IPS-18a (cell line): ENCODE results near the gene CXCL5.
"Not testable (repeated sequence)": the region's sequence is repeated elsewhere in the genome, so short reads cannot be mapped to it uniquely, and the experiment has no call there.

Experiments used
- H3K27ac ChIP-seq: one replicate; pipeline ENCODE4 v1.5.1; 2013; ENCODE audit warnings: low read length
- H3K27me3 ChIP-seq: one replicate; pipeline ENCODE4 v1.6.1; 2013; ENCODE audit warnings: mild to moderate bottlenecking, low read length; ENCODE audit not compliant: control insufficient read depth, insufficient read depth
- H3K36me3 ChIP-seq: one replicate; pipeline ENCODE4 v1.6.1; 2013; ENCODE audit warnings: low read depth, low read length; ENCODE audit not compliant: control insufficient read depth
- H3K4me1 ChIP-seq: one replicate; pipeline ENCODE4 v1.6.1; 2013; ENCODE audit warnings: low read depth, low read length; ENCODE audit not compliant: control insufficient read depth
- H3K4me3 ChIP-seq: one replicate; pipeline ENCODE4 v1.5.1; 2013; ENCODE audit warnings: low read length
- H3K9ac ChIP-seq: one replicate; pipeline ENCODE4 v1.6.1; 2013; ENCODE audit warnings: mild to moderate bottlenecking, low read length, moderate library complexity
- H3K9me3 ChIP-seq: one replicate; pipeline ENCODE4 v1.6.1; 2013; ENCODE audit warnings: low read depth, low read length; ENCODE audit not compliant: control insufficient read depth

The CXCL5 gene

DNA sequence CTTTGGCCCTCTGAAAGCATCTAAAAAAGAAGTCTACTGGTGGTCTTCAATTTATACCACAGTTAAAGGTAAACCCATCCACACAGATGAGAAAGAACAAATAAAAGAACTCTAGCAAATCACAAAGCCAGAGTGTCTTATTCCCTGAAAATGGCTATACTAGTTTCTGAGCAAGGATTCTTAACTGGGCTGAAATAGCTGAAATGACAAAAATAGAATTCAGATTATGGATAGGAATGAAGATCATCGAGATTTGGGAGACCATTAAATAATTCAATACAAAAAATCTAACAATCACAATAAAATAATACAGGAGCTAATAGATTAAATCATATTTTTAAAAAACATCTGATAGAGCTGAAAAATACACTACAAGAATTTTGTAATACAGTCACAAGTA, 28.5 kb downstream of the CXCL5 start:
- Histone ChIP-seq H3K27me3 (no peaks in the 10 kb centered on the region), H3K4me1 (no peaks in the 10 kb centered on the region), H3K4me3 (no peak overlapping the region), H3K36me3 (no peaks in the 10 kb centered on the region), H3K9me3 (peaks cover 5% of the 10 kb centered on the region), H3K9ac (no peak overlapping the region), H3K27ac (no peak overlapping the region)

- H3K4me1 ChIP-seq = no peaks in the 10 kb centered on the region
- no peaks in the 10 kb centered on the region for H3K36me3 ChIP-seq
- H3K9me3 ChIP-seq = peaks cover 5% of the 10 kb centered on the region
- H3K27me3 ChIP-seq = no peaks in the 10 kb centered on the region
- no peak overlapping the region for H3K9ac ChIP-seq
- no peak overlapping the region for H3K4me3 ChIP-seq
- H3K27ac ChIP-seq = no peak overlapping the region
Measured at GRCh38 chr4:73967866-73968265, 30.6 kb downstream of the CXCL5 start.

DNA sequence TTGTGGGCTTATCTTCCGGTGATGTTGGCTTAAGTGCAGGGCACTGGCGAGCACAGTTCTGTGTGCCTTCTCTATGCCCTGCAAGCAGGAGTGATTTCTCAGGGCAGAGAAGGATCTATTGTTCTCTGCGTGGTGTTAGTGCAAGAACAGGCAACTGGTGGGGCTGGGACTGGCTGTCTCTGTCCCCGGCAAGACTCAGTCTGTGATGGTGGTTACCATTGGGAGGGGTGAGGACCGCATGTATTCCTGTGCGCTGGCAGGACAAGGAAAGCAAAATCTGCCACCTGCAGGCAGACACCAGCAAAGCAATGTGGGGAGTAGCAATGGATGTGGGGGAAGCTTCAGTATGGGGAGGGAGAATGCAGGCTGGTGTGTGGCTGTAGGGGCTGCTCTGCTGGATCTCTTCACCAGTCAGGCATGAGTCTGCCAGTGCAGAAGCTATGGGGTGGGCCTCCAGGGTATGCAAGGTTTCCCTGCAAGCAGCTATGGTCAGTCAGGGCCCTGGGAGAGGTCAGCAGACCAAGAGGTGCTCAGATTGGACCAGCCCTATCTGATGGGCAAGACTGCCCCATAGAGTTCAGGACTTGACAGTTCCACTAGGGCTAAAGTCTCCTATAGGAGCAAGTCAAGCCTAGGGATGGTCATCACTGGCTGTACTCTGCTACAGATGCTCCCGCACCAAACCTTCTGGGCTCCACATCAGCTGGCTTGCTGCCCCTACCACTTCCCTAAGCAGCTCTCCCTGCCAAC, 33.4 kb downstream of the CXCL5 start:
- Histone ChIP-seq H3K4me3 (no peak overlapping the region), H3K27ac (no peak overlapping the region), H3K36me3 (no peaks in the 10 kb centered on the region), H3K27me3 (no peaks in the 10 kb centered on the region), H3K4me1 (no peaks in the 10 kb centered on the region), H3K9ac (no peak overlapping the region), H3K9me3 (no peaks in the 10 kb centered on the region)

- H3K27me3 ChIP-seq = no peaks in the 10 kb centered on the region
- H3K9ac ChIP-seq = no peak overlapping the region
- H3K9me3 ChIP-seq = no peaks in the 10 kb centered on the region
- no peak overlapping the region for H3K27ac ChIP-seq
- no peak overlapping the region for H3K4me3 ChIP-seq
- H3K36me3 ChIP-seq = no peaks in the 10 kb centered on the region
- no peaks in the 10 kb centered on the region for H3K4me1 ChIP-seq
Measured at GRCh38 chr4:73962724-73963123, 35.8 kb downstream of the CXCL5 start.

GRCh38 chr4:73959041-73959440, 39.4 kb downstream of the CXCL5 start:
- H3K27me3 ChIP-seq, H3K27ac ChIP-seq, H3K4me3 ChIP-seq, H3K9ac ChIP-seq, H3K36me3 ChIP-seq, H3K4me1 ChIP-seq, H3K9me3 ChIP-seq: not testable (repeated sequence)

DNA sequence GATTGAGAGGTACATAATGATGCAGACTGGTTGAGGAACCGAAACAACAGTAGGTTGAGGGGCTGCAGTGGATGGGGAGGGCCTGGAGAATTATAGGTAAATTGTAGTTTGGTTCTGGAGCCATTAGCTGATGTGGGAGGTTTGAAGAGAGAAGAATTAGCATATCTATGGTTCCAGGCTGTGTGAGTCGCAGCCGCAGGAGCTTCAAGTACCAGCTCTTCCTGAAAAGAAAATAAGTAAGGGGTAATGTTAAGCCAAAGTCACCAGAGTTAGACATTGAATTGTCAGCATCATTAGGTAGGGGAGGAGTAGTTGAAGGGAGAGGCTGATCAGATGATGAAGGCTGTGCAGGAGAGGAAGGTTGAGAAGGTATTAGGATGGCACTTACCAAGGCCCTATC, 46.1 kb downstream of the CXCL5 start:
- H3K36me3 ChIP-seq = no peaks in the 10 kb centered on the region
- peaks cover 21% of the 10 kb centered on the region for H3K27me3 ChIP-seq
- no peak overlapping the region for H3K27ac ChIP-seq
- H3K9ac ChIP-seq = no peak overlapping the region
- no peak overlapping the region for H3K4me3 ChIP-seq
- no peaks in the 10 kb centered on the region for H3K9me3 ChIP-seq
- peaks cover 16% of the 10 kb centered on the region for H3K4me1 ChIP-seq

GRCh38 chr4:73950376-73950920, 48.0 kb downstream of the CXCL5 start:
- not testable (repeated sequence) for H3K9ac ChIP-seq, H3K4me3 ChIP-seq, H3K27ac ChIP-seq, H3K9me3 ChIP-seq, H3K36me3 ChIP-seq
- H3K27me3 ChIP-seq = peaks cover 40% of the 10 kb centered on the region
- H3K4me1 ChIP-seq = peaks cover 16% of the 10 kb centered on the region

- Histone ChIP-seq H3K27ac (no peak overlapping the region), H3K36me3 (no peaks in the 10 kb centered on the region), H3K9me3 (no peaks in the 10 kb centered on the region), H3K4me3 (no peak overlapping the region), H3K9ac (no peak overlapping the region), H3K4me1 (peaks cover 16% of the 10 kb centered on the region), H3K27me3 (peaks cover 53% of the 10 kb centered on the region)
Measured at GRCh38 chr4:73948990-73949706, 49.3 kb downstream of the CXCL5 start.

DNA sequence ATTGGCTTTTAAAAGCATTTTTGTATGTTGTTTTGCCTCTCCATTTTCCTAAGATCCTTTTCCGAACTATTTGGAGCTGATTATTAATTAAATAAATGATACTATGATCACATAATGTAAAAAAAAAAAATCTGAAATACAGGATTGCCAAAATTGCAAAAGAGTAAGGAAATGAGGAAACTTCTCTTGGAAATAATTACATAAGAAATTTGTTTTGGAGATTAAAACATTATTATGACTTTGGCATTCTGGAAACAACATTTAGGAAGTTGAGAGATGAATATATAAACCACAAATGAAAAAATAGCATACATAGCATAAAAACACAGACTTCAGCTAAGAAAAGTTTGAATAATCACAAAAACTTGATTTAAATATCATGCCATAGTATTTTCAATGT, 50.2 kb downstream of the CXCL5 start:
- no peaks in the 10 kb centered on the region for H3K9me3 ChIP-seq
- H3K9ac ChIP-seq = no peak overlapping the region
- H3K27ac ChIP-seq = no peak overlapping the region
- H3K27me3 ChIP-seq = peaks cover 62% of the 10 kb centered on the region
- peaks cover 18% of the 10 kb centered on the region for H3K4me1 ChIP-seq
- no peak overlapping the region for H3K4me3 ChIP-seq
- no peaks in the 10 kb centered on the region for H3K36me3 ChIP-seq

DNA sequence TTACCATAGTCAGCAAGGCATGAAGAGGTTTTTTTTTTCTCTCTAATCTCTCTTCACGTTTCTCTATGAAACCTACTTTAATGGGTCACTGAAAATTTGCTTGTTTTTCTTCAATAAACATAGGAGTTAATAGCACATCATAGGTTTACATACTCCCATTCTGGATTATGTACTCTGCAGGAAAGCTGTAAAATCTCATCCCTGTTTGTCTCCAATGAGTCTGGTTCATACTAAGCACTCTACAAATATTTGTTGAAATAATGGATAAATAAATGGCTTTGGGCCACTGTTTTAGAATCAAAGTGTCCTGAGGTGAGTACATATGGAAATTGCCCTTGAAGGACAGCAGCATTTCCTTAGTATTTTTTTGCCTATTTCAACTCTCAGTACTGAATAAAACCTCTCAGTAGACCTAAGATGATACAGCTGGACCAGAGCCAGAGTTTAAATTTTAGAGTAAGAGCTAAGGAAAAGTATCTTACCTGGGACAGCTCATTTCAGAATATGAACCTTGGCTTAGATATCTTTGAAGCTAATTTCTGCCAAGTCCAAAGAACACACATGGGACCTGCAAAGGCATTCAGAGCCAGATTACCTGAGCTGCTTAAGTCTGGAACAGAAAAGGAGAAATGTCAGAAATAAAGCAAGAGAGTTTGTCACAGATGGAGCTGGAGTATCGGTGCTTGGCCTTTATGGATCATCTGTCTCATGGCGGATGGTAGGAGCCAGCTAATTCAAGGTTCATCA, 51.1 kb downstream of the CXCL5 start:
- no peak overlapping the region for H3K27ac ChIP-seq
- peaks cover 71% of the 10 kb centered on the region for H3K27me3 ChIP-seq
- peaks cover 15% of the 10 kb centered on the region for H3K4me1 ChIP-seq
- no peak overlapping the region for H3K4me3 ChIP-seq
- H3K9me3 ChIP-seq = no peaks in the 10 kb centered on the region
- no peaks in the 10 kb centered on the region for H3K36me3 ChIP-seq
- H3K9ac ChIP-seq = no peak overlapping the region

DNA sequence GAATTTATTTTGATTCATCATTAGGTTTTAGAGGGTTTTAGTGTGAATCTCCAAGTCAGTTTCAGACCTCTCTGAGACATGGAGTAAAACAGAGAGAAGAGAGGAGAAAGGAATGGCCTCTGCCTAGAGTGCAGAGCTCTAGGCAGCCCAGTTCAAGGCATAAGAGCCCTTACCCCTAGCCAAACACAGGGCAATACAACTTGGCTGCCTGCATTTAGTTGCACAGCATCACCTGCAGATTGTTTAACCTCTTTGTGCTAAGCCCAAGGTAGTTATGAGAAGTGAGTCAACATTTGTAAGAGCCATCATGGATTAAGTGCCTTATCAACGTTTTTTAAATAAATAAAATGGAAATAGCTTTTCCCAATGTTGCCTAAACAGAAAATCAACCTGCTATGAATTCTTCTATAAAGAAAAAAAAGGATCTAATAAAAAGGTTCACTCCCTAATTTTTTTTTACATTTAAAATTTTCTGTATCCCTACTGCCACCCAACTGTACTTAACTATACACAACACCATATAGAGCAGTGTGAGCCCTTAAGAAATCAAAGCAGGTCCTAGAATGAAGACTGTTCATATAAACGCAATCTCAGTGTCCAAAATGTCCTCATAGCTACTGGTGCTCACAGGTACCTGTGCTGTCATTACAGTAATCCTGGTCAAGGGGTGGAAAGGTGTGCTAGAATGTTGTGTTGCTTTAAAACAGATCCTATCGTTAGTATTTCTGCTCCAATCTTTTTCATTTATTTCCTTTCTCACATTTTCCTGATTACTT, 52.6 kb downstream of the CXCL5 start:
- no peak overlapping the region for H3K9ac ChIP-seq
- peaks cover 5% of the 10 kb centered on the region for H3K4me1 ChIP-seq
- peaks cover 86% of the 10 kb centered on the region for H3K27me3 ChIP-seq
- no peak overlapping the region for H3K27ac ChIP-seq
- no peaks in the 10 kb centered on the region for H3K9me3 ChIP-seq
- H3K36me3 ChIP-seq = no peaks in the 10 kb centered on the region
- no peak overlapping the region for H3K4me3 ChIP-seq
